HUES6 (cell line): ENCODE data around the gene C22orf23.

Experiments used
- H3K27ac ChIP-seq: 2 replicates; pipeline ENCODE4 v1.7.0; 2013; ENCODE audit warnings: low read depth, mild to moderate bottlenecking, low read length, inconsistent platforms
- H3K27me3 ChIP-seq: 2 replicates; pipeline ENCODE4 v1.6.1; 2013; ENCODE audit warnings: low read length; ENCODE audit not compliant: control insufficient read depth, insufficient read depth
- H3K36me3 ChIP-seq: 2 replicates; pipeline ENCODE4 v1.6.1; 2013; ENCODE audit warnings: low read length; ENCODE audit not compliant: control insufficient read depth, insufficient read depth
- H3K4me1 ChIP-seq: 2 replicates; pipeline ENCODE4 v1.6.1; 2013; ENCODE audit warnings: low read length; ENCODE audit not compliant: control insufficient read depth, insufficient read depth
- H3K4me3 ChIP-seq: 2 replicates; pipeline ENCODE4 v1.5.1; 2013; ENCODE audit warnings: low read depth, low read length
- H3K9ac ChIP-seq: one replicate; pipeline ENCODE4 v1.6.1; 2013; ENCODE audit warnings: mild to moderate bottlenecking, low read length
- H3K9me3 ChIP-seq: 2 replicates; pipeline ENCODE4 v1.6.1; 2013; ENCODE audit warnings: low read depth, low read length; ENCODE audit not compliant: control insufficient read depth, insufficient read depth

C22orf23 gene

DNA sequence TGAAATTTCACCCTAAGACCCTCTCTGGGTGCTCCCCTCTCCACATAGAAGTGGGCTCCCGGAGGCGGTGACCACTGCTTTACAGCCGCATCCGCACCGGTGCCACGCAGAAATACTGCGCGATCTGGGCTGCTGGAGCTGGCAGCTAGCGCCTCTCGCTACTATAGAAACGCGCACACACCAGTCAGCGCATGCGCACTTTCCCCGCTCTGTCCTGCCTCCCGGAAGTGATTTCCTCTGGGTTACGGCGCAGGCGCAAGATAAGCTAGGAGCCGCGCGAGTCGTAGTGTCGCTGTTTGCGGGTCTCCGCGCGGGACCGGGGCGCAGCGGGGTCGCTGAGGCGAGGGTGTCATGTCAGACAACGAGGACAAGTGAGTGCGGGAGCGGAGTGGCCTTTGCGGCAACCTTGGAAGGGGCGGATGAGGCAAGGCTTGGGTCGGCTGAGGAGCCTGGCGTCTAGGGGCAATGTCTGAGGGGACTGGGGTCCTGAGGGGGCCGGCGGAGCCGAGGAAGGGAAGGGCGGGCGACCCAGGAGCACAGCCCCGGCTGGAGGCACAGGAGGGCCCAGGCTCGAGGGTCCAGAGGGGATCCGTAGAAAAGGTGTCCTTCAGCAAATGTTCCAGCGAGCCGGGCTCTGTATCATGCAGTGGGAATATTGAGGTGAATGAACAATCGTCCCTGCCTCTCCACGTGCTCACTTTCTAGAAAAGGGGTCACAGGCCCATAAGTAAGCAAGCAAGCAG lies at the start of gene C22orf23, which contains the start of gene POLR2F:
TSS of gene C22orf23 (minus strand) at position 165 of the 743 bp plus-strand sequence. CDS start 452 bp downstream, outside the sequence.
TSS of gene POLR2F (plus strand) at position 263 of the 743 bp plus-strand sequence. CDS start at position 352, 89 bp downstream.
- Histone ChIP-seq H3K36me3 (peaks cover 20% of the 10 kb centered on the region), H3K9ac (peak within 1 kb of the TSS; percentile 93), H3K4me1 (peaks cover 4% of the 10 kb centered on the region; the same call in 1 of the 2 replicates), H3K27ac (peak within 1 kb of the TSS; percentile 77; the same call in 1 of the 2 replicates), H3K4me3 (peak within 1 kb of the TSS; percentile 100), H3K27me3 (peaks cover 13% of the 10 kb centered on the region), H3K9me3 (no peaks in the 10 kb centered on the region)

- Histone ChIP-seq H3K4me1 (peaks cover 30% of the 10 kb centered on the region), H3K4me3 (no peak overlapping the region), H3K36me3 (no peaks in the 10 kb centered on the region), H3K27ac (no peak overlapping the region), H3K9ac (no peak overlapping the region), H3K9me3 (no peaks in the 10 kb centered on the region), H3K27me3 (no peaks in the 10 kb centered on the region)
These were observed 46.4 kb upstream of the C22orf23 start for GRCh38 chr22:37999640-38000272.

DNA sequence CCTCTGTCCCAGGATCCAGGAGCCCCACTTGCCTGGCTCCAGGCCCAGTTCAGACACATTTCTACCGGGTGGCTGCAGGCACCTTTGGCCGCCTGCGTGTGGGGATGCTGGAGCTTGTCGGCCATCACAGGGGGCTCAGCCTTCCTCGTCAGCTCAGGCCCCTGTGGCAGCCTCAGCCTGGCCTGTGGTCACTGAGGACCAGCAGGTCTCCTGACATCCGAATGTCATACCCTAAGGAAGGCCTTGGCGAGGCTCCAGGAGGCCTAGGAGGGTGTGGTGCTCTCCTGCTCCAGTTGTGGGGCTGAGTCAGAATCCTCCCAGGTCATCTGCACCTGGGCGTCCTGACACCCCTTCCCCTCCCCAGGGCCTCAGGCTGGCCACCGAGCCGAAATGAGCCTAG lies 45.8 kb upstream of the C22orf23 start:
- H3K9ac ChIP-seq: no peak overlapping the region

DNA sequence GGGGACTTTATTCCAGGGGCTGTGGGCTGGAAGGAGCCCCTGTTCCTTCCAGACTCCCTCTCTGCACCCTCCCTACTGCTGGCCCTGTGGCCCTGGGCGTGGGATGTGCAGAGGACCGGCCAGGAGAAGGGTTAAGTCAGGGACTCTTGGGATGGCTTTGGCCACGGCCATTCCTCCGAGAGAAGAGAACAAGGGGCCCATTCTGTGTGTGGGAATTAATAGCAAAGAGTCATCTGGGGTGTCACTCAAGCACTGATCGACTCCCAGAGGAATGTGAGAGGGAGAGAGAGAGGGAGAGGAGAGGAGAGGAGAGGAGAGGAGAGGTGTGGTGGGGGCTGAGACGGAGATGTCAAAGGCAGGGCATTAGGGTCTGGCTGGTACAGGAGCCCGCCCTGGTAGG lies 45.1 kb upstream of the C22orf23 start:
- Histone ChIP-seq H3K9ac (no peak overlapping the region), H3K9me3 (no peaks in the 10 kb centered on the region), H3K27me3 (no peaks in the 10 kb centered on the region), H3K4me3 (no peak overlapping the region), H3K4me1 (peaks cover 30% of the 10 kb centered on the region), H3K27ac (no peak overlapping the region), H3K36me3 (no peaks in the 10 kb centered on the region)

More for the DNA sequence above, 45.8 kb upstream of the C22orf23 start:
- Histone ChIP-seq H3K36me3 (no peaks in the 10 kb centered on the region), H3K27ac (no peak overlapping the region), H3K4me1 (peaks cover 30% of the 10 kb centered on the region), H3K4me3 (no peak overlapping the region), H3K9me3 (no peaks in the 10 kb centered on the region), H3K27me3 (no peaks in the 10 kb centered on the region)

DNA sequence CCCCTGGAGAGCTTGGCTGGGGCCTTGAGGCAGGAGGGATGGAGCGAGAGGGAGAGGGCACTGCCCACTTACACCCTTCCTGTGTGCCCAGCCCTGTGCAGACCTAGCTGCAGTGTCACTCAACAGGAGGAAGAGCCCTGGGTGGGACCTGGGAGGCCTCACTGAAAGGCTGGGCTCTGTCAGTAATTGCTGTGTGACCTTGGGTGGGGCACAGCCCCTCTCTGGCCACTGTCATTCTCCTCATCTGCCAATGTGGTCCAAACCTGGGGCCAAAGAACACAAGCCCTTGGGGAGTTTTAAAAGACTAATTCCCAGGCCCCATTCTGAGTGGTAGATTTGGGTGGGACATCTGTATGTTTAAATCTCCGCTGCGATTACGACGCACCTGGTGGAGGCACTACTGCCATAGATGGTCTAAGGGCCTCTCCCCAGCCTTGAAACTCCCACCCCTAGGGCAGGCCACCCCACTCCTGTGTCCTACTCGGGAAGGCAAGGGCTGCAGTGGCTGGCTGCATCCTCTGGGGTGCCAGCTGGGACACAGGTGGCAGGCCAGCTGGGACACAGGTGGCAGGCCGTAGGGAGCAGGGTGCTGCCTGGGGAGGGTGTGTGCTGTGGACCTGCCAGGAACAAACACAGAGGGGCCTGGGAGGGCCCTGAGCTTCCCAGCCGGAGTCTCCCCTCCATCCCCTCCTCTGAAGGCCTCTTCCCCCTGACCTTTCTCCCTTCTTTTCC lies 43.3 kb upstream of the C22orf23 start:
- Histone ChIP-seq H3K9ac (no peak overlapping the region), H3K27me3 (no peaks in the 10 kb centered on the region), H3K27ac (no peak overlapping the region), H3K9me3 (no peaks in the 10 kb centered on the region), H3K4me1 (peaks cover 30% of the 10 kb centered on the region), H3K36me3 (no peaks in the 10 kb centered on the region), H3K4me3 (no peak overlapping the region)

GRCh38 chr22:37996079-37996478 lies 42.7 kb upstream of the C22orf23 start:
- no peaks in the 10 kb centered on the region for H3K27me3 ChIP-seq
- no peaks in the 10 kb centered on the region for H3K9me3 ChIP-seq
- no peak overlapping the region for H3K4me3 ChIP-seq
- H3K36me3 ChIP-seq: no peaks in the 10 kb centered on the region
- peaks cover 30% of the 10 kb centered on the region for H3K4me1 ChIP-seq
- H3K27ac ChIP-seq: no peak overlapping the region
- H3K9ac ChIP-seq: no peak overlapping the region

- peaks cover 29% of the 10 kb centered on the region for H3K4me1 ChIP-seq
- no peaks in the 10 kb centered on the region for H3K27me3 ChIP-seq
- no peak overlapping the region for H3K9ac ChIP-seq
- H3K36me3 ChIP-seq: no peaks in the 10 kb centered on the region
- H3K4me3 ChIP-seq: no peak overlapping the region
- no peak overlapping the region for H3K27ac ChIP-seq
- no peaks in the 10 kb centered on the region for H3K9me3 ChIP-seq
These were observed 42.1 kb upstream of the C22orf23 start for GRCh38 chr22:37995460-37995859.

DNA sequence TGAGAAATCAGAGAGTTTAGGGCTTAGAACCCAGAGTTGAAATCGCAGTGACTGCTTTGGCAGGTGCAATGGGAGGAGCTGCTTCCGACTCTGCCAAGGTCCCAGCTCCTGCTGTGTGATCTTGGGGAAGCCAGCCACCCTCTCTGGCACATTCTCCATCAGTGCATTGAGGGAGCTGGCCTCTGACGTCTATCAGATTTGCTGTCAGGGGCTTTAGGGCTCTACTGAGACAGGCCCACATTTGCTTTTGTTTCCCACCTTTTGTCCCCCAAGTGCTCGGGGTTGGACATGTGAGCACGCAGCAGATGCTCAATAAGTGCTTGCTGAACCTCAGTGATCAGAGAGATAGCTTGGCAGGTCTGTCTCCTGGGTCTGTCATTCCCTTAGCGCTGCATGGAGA lies 41.6 kb upstream of the C22orf23 start:
- peaks cover 24% of the 10 kb centered on the region for H3K4me1 ChIP-seq
- H3K27me3 ChIP-seq: no peaks in the 10 kb centered on the region
- H3K9ac ChIP-seq: no peak overlapping the region
- no peaks in the 10 kb centered on the region for H3K36me3 ChIP-seq
- no peak overlapping the region for H3K4me3 ChIP-seq
- no peak overlapping the region for H3K27ac ChIP-seq
- H3K9me3 ChIP-seq: no peaks in the 10 kb centered on the region

DNA sequence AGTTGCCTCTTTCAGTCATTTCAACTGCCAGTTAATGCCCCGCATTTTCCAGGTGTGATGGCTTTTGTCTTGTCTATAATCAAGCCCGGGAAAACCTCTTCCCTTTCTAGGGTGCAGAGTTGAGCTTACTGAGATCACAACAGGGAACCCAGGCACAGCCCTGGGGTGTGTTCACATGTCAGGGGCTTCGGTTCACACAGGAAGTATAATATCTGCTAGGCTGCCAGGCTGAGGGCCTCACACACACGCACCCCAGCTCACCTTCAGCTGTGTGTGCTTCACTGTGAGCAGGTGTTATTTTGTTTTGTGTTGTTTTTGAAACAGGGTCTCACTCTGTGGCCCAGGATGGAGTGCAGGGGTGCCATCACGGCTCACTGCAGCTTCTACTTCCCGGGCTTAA lies 40.6 kb upstream of the C22orf23 start:
- Histone ChIP-seq H3K4me1 (peaks cover 16% of the 10 kb centered on the region), H3K27me3 (no peaks in the 10 kb centered on the region), H3K36me3 (no peaks in the 10 kb centered on the region), H3K9ac (no peak overlapping the region), H3K4me3 (no peak overlapping the region), H3K27ac (no peak overlapping the region), H3K9me3 (no peaks in the 10 kb centered on the region)

DNA sequence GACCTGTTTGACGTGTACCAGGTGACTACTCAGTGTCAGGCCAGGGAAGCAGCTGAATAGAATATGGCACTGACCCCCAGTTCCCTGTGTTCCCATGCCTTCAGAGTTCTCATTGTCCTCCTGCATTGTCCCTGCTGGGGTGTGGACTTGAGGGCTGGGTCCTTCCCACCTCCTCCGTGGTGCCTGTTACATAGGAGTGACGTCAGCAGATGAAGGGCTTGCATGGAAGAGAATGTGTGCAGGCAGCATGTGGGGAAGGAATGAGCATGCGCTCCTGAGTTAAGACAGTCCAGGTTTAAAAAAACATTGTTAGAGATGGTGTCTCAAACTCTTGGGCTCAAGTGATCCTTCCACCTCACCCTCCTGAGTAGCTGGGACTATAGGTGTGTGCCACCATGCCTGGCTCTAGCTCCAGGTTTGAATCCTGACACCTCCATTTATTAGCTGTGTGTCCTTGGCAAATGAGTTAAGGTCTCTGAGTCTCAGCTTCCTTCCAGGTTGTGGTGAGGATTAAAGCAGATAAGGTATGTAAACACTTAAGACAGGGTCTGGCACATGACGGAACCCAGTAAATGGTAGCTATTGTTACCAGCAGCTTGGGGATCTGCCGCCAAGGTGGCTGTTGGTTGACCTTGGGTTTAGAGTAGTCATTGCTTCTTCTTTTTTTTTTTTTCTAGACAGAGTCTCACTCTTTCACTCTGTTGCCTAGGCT lies 38.5 kb upstream of the C22orf23 start:
- Histone ChIP-seq H3K4me1 (peaks cover 11% of the 10 kb centered on the region), H3K4me3 (no peak overlapping the region), H3K27ac (no peak overlapping the region), H3K9ac (no peak overlapping the region), H3K9me3 (no peaks in the 10 kb centered on the region), H3K36me3 (no peaks in the 10 kb centered on the region), H3K27me3 (no peaks in the 10 kb centered on the region)
